ENCODE measurements around the gene CAPRIN1. TPM values are rescaled to one million over a fixed set of nuclear protein-coding genes. Genes with fewer than 3 reads are reported as not detected.
"Not testable (repeated sequence)": the region's sequence is repeated elsewhere in the genome, so short reads cannot be mapped to it uniquely, and the experiment has no call there.

Gene CAPRIN1
- total RNA-seq, 1 donor from 2014 or later: 318 TPM

DNA sequence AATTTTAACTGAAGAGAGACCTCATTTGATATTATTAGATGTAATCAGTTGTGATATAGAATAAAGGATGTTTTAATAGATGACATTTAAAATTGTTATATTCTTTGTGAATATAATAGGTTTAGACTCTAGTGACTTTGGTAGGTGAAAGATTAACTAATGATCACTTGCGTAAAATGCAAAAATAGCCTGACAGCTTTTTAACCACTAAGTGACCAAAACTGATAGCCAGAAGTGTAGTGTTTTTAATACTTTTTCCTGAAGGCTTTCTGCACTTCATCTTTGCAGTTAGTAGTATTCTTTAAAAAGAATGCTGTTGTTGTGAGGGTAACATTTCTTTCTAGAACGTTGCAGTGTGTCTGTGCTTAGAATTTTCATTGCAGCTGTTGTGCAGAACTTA lies 5.1 kb downstream of the CAPRIN1 start:
- Mint-ChIP-seq H3K9me3 (no peaks in the 10 kb centered on the region), H3K27ac (no peak overlapping the region), H3K36me3 (ENCODE audit: low read depth) (peaks cover 39% of the 10 kb centered on the region), H3K4me1 (peaks cover 30% of the 10 kb centered on the region), H3K4me3 (no peak overlapping the region), H3K27me3 (no peaks in the 10 kb centered on the region)
- no peak for DNase-seq
- intact Hi-C loops (cut with micrococcal nuclease): no loop called here

DNA sequence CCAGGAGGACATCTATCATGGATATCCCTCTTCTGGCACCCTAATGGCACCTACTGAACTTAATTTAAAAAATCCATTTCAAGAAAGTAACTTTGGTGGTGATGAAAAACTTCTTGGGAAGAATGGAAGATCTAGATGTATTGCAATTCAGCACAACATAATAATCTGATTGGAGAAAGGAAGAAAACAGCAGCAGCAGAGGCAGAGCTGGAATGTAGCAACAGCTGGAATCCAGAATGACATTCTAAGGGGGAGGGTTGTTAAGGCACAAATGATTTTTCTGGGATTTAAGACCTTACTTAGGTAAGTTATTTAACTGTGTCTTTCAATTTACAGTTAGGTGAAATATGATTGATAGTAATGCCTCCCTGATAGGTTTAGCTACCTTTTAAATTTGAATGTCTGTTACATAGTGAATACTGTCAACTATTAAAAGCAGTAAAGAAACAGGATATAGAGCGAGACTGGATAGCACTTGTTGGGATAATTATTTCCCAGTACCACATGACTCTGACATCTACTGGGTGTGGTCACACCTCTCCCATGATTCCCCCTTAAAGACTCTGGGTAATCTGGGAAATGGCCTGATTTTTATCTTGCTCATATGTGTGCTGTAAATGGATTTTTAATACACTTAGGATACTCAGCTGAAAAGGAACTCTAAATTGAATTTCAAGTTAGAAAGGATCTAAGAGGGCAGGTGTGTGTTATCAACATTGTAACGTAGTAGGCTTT lies 11.7 kb downstream of the CAPRIN1 start:
- Mint-ChIP-seq H3K36me3 (ENCODE audit: low read depth) (peaks cover 46% of the 10 kb centered on the region), H3K27ac (peak overlapping the region; percentile 51)

DNA sequence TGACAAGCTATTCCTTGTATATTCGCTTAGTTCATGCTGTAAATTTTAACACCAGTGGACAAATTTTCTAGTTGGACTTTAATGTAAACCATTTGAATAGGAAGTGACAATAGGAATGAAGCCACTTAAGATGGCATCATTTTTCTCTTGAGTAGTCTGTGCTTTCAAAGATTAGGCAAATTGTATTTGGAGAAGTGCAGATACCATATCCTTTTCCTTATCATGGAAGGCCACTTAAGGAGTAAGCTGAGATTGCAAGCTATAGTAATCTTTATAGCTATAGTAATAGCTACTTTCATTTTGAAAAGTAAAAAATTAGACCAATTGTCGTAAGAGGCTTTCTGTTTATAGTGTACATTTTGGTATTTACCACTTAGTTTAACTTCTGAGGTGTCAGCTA lies 12.8 kb downstream of the CAPRIN1 start:
- Mint-ChIP-seq H3K27me3 (no peaks in the 10 kb centered on the region), H3K4me1 (peaks cover 40% of the 10 kb centered on the region), H3K4me3 (no peak overlapping the region), H3K9me3 (no peaks in the 10 kb centered on the region), H3K27ac (peak overlapping the region; percentile 25), H3K36me3 (ENCODE audit: low read depth) (peaks cover 43% of the 10 kb centered on the region)
- intact Hi-C loops (cut with micrococcal nuclease): no loop called here
- no peak for DNase-seq

More for the DNA sequence above, 11.7 kb downstream of the CAPRIN1 start:
- H3K9me3 Mint-ChIP-seq: no peaks in the 10 kb centered on the region
- no peak overlapping the region for H3K4me3 Mint-ChIP-seq
- no peaks in the 10 kb centered on the region for H3K27me3 Mint-ChIP-seq
- DNase-seq: no peak
- intact Hi-C loops (cut with micrococcal nuclease): no loop called here
- peaks cover 47% of the 10 kb centered on the region for H3K4me1 Mint-ChIP-seq

DNA sequence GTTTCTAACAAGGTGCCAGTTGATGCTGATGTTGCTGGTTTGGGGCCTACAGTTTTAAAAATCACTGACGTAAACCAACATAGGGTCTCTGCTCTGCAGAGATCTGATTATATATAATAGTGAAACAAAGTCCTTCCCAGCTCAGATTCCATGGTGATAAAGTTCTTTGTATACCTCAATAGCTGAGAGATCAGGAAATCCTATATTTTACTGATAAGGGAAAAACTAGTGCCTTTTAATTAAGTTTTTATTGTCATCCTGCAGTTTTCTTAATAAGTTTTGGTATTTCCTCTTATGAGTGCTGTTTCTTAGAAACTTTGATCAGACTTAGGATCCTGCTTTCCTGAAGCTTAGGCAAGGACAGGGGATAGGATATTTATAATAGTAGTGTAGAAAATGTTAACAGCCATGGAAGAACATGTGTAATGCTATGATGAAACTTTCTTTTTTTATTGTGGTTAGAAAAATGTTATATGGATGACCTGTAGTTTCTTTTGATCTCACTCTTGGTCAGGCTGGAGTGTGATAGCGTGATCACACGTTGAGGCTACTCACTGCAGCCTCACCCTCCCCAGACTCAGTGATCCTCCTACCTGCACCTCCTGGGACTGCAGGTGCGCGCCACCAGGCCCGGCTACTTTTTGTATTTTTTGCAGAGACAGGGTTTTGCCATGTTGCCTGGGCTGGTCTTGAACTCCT lies 14.1 kb downstream of the CAPRIN1 start:
- peaks cover 38% of the 10 kb centered on the region for H3K36me3 Mint-ChIP-seq (ENCODE audit: low read depth)
- intact Hi-C loops (cut with micrococcal nuclease): no loop called here
- H3K4me1 Mint-ChIP-seq: peaks cover 39% of the 10 kb centered on the region
- H3K27ac Mint-ChIP-seq: no peak overlapping the region
- no peak for DNase-seq
- H3K4me3 Mint-ChIP-seq: no peak overlapping the region
- H3K27me3 Mint-ChIP-seq: no peaks in the 10 kb centered on the region
- no peaks in the 10 kb centered on the region for H3K9me3 Mint-ChIP-seq

DNA sequence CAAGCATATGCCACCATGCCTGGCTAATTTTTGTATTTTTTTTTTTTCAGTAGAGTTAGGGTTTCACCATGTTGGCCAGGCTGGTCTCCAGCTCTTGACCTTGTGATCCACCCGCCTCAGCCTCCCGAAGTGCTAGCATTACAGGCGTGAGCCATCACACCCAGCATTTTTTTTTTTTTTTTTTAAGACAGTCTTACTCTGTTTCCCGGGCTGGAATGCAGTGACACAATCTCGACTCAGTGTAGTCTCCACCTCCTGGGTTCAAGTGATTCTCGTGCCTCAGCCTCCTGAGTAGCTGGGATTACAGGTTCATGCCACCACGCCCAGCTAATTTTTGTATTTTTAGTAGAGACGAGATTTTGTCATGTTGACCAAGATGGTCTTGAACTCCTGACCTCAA lies 15.2 kb downstream of the CAPRIN1 start:
- DNase-seq; H3K9me3 Mint-ChIP-seq; H3K27me3 Mint-ChIP-seq; intact Hi-C loops (cut with micrococcal nuclease); H3K4me3 Mint-ChIP-seq; H3K27ac Mint-ChIP-seq: not testable (repeated sequence)
- Mint-ChIP-seq H3K36me3 (ENCODE audit: low read depth) (peaks cover 47% of the 10 kb centered on the region), H3K4me1 (peaks cover 45% of the 10 kb centered on the region)

DNA sequence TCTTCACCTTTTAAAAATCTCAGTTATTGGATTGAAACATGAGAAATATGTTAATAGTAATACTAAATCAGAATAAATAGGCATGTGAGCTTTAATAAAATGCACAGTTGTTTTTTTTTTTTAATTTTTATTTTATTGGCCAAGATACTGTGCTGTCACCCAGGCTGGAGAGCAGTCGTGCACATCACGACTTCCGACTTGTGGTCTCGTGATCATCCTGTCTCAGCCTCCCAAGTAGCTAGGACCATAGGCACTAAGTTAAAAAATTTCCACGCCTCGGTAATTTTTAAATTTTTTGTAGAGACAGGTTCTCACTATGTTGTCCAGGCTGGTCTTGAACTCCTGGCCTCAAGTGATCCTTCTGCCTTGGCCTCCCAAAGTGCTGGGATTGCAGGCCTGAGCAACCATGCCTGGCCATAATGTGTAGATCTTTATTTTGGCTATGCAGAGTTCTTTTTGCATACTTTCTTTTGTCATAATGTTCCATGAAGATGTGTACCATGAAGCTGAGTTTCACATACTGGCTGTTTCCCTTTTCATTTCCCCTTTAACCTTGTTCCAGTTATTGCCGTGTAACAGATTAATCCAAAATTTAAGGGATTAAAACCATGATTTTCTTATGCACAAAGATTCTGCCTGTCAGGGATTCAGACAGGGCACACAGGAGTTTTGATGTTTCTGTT lies 16.0 kb downstream of the CAPRIN1 start:
- Mint-ChIP-seq H3K4me3 (no peak overlapping the region), H3K4me1 (peaks cover 43% of the 10 kb centered on the region), H3K27me3 (no peaks in the 10 kb centered on the region), H3K9me3 (no peaks in the 10 kb centered on the region), H3K36me3 (ENCODE audit: low read depth) (peaks cover 47% of the 10 kb centered on the region), H3K27ac (no peak overlapping the region)
- DNase-seq: no peak
- intact Hi-C loops (cut with micrococcal nuclease): loop anchor here (2.0 kb wide), 1 partner anchor 15 kb away; no protein-coding TSS in a partner anchor

DNA sequence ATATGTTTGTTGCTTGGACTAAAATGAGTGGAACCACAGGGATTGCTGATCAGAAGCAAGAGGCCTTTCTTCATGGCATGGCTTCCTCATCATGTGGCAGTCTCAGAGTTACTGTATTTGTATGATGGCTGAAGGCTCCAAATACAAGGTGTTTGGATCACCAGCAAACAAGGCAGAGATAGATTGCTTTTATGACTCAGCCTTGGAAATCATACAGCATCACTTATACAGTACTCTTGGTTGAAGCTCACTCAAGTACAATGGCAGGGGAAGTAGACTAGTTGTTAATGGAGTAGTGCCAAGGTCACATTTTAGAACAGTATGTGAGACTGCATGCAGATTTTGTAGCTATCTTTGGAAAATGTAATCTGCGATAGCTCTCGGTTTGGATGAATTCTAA lies 16.6 kb downstream of the CAPRIN1 start:
- Mint-ChIP-seq H3K4me1 (peaks cover 42% of the 10 kb centered on the region), H3K27me3 (no peaks in the 10 kb centered on the region), H3K4me3 (no peak overlapping the region), H3K27ac (no peak overlapping the region), H3K36me3 (ENCODE audit: low read depth) (peaks cover 47% of the 10 kb centered on the region), H3K9me3 (no peaks in the 10 kb centered on the region)
- intact Hi-C loops (cut with micrococcal nuclease): loop anchor here (2.0 kb wide), 1 partner anchor 15 kb away; no protein-coding TSS in a partner anchor
- no peak for DNase-seq

DNA sequence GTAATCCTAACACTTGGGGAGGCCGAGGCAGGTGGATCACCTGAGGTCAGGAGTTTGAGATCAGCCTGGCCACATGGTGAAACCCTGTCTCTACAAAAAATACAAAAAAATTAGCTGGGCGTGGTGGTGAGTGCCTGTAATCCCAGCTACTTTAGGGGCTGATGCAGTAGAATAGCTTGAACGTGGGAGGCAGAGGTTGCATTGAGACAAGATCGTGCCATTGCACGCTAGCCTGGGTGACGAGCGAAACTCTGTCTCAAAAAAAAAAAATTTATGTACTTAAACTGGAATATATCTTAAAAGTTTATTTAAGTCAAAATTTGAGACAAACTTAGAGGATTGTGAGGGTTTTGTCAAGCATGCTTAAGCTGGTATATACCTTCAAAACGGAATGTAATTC lies 19.8 kb downstream of the CAPRIN1 start:
- H3K27ac Mint-ChIP-seq; H3K27me3 Mint-ChIP-seq; DNase-seq; H3K4me3 Mint-ChIP-seq; H3K9me3 Mint-ChIP-seq; intact Hi-C loops (cut with micrococcal nuclease): not testable (repeated sequence)
- H3K36me3 Mint-ChIP-seq (ENCODE audit: low read depth): peaks cover 52% of the 10 kb centered on the region
- peaks cover 39% of the 10 kb centered on the region for H3K4me1 Mint-ChIP-seq

DNA sequence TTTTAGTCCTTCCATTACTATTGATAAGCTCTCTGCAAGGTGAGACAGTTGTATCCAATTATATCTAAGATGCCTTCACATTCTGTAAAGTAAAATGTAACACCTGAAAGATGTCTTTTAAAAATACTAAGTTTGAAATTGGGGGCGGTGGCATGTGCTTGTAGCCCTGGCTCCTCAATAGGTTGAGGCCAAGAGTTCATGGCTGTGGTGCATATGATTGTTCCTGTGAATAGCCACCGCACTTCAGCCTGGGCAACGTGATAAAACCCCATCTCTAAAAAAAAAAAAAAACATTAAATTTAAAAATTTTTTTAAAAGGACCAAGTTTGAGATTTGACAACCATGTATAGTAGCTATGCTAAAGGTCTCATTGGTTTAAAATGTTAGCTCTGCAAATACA lies 20.5 kb downstream of the CAPRIN1 start:
- no peak overlapping the region for H3K4me3 Mint-ChIP-seq
- DNase-seq: no peak
- no peaks in the 10 kb centered on the region for H3K27me3 Mint-ChIP-seq
- intact Hi-C loops (cut with micrococcal nuclease): no loop called here
- H3K4me1 Mint-ChIP-seq: peaks cover 37% of the 10 kb centered on the region
- no peak overlapping the region for H3K27ac Mint-ChIP-seq
- H3K36me3 Mint-ChIP-seq (ENCODE audit: low read depth): peaks cover 52% of the 10 kb centered on the region
- no peaks in the 10 kb centered on the region for H3K9me3 Mint-ChIP-seq

DNA sequence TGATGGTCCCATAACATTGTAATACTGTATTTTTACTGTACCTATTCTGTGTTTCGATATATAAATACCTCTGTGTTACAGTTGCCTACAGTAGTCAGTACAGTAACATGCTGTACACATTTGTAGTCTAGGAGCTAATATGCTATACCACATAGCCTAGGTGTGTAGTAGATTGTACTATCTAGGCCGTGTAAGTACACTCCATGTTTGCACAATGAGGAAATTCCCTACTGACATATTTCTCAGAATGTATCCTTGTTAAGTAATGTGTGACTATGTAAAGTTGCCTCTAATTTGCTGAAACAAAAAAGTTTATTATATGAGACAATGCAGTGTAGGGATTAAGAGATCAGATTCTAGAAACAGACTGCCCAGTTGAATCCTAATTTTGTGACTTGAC lies 21.3 kb downstream of the CAPRIN1 start:
- DNase-seq: no peak
- intact Hi-C loops (cut with micrococcal nuclease): no loop called here
- Mint-ChIP-seq H3K36me3 (ENCODE audit: low read depth) (peaks cover 56% of the 10 kb centered on the region), H3K4me3 (no peak overlapping the region), H3K4me1 (peaks cover 33% of the 10 kb centered on the region), H3K27me3 (no peaks in the 10 kb centered on the region), H3K27ac (no peak overlapping the region), H3K9me3 (no peaks in the 10 kb centered on the region)

DNA sequence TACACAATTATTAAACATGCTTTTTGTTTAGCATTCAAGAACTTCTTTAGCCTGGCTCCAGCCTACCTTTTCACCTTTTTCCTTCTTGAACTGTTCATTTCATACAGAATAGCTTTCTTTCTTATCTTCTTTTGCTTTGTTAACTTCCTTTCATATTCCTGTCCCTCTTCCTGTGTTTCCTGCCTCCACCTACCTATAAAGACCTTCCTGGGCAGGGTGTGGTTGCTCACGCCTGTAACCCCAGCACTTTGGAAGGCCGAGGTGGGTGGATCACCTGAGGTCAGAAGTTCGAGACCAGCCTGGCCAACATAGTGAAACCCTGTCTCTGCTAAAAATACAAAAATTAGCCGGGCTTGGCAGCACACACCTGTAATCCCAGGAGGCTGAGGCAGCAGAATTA lies 22.9 kb downstream of the CAPRIN1 start:
- H3K27ac Mint-ChIP-seq: peak overlapping the region; percentile 54
- H3K36me3 Mint-ChIP-seq (ENCODE audit: low read depth): peaks cover 62% of the 10 kb centered on the region
- intact Hi-C loops (cut with micrococcal nuclease): no loop called here

DNA sequence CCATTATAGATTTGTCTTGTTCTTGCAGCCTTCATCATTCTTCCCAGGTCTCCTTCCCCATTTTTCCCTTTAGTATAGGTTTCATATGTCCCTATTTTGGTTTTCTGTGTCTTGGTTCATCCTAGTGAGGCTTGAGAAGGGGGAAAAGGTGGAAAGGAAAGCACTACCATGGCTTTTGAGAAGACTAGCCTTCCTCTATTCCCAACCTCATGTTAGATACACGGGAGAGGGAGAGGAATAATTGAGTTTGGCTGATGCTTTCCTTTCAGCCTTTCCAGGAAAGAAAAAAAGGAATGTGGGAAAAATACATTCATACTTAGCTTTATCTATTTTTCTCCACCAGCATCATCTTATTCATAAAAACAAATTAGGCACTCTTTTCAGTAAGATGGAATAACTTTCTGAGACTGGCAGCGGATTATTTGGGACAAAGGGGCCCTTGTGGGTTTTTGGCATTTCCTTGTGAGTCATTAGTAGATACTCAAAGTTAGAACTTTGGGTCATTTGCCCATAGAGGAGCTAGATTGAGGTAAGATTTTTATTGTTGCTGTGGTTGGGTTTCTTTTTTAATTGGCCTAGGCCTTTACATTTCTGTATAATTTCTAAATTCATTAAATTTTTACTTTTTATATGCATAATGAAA lies 23.8 kb downstream of the CAPRIN1 start:
- no peak for DNase-seq
- peak overlapping the region; percentile 23 for H3K27ac Mint-ChIP-seq
- peaks cover 67% of the 10 kb centered on the region for H3K36me3 Mint-ChIP-seq (ENCODE audit: low read depth)
- H3K4me1 Mint-ChIP-seq: peaks cover 26% of the 10 kb centered on the region
- H3K27me3 Mint-ChIP-seq: no peaks in the 10 kb centered on the region
- intact Hi-C loops (cut with micrococcal nuclease): no loop called here
- no peak overlapping the region for H3K4me3 Mint-ChIP-seq
- H3K9me3 Mint-ChIP-seq: no peaks in the 10 kb centered on the region

More for the DNA sequence above, 22.9 kb downstream of the CAPRIN1 start:
- H3K9me3 Mint-ChIP-seq: no peaks in the 10 kb centered on the region
- H3K4me1 Mint-ChIP-seq: peaks cover 32% of the 10 kb centered on the region
- DNase-seq: no peak
- H3K27me3 Mint-ChIP-seq: no peaks in the 10 kb centered on the region
- H3K4me3 Mint-ChIP-seq: no peak overlapping the region

DNA sequence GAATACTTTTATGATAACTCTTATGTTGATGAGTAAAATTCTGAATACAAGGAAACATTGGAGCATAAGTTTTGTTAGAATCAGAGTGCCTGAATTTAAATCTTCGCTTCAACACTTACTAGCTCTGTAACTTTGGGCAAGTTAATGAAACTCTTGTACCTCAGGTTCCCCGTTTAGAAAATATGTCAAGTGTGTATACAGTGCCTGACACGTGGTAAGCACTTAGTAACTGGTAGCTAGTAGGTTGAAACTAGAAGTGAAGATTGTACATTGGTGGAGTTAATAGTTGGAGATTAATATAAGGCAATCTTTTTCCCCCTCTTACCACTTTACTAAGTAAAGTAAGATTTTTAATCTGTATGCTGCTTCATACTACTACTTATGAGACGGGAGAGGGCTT lies 29.1 kb downstream of the CAPRIN1 start:
- H3K36me3 Mint-ChIP-seq (ENCODE audit: low read depth): peaks cover 72% of the 10 kb centered on the region
- no peak overlapping the region for H3K4me3 Mint-ChIP-seq
- intact Hi-C loops (cut with micrococcal nuclease): no loop called here
- H3K4me1 Mint-ChIP-seq: peaks cover 12% of the 10 kb centered on the region
- no peak for DNase-seq
- H3K27me3 Mint-ChIP-seq: no peaks in the 10 kb centered on the region
- no peaks in the 10 kb centered on the region for H3K9me3 Mint-ChIP-seq
- peak overlapping the region; percentile 65 for H3K27ac Mint-ChIP-seq

DNA sequence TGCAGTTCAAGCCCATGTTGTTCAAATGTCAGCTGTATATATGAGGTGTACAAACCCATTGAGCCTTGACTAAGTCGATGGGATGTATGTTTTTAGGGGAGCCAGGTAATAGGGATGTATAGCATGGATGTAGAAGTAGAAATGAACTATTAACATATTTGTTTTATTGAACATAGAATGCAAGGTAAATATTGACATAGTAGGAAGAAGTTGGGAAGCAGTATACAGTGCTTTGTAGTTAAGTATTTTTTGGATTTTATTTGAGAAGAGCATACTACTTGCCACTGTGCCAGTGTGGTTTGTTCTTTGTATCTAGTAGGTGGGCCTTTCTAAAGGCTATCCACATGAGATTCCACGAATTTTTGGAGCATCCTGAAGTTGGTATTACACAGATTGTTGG lies 33.1 kb downstream of the CAPRIN1 start:
- intact Hi-C loops (cut with micrococcal nuclease): no loop called here
- no peaks in the 10 kb centered on the region for H3K9me3 Mint-ChIP-seq
- H3K36me3 Mint-ChIP-seq (ENCODE audit: low read depth): peaks cover 69% of the 10 kb centered on the region

More for the DNA sequence above, 33.1 kb downstream of the CAPRIN1 start:
- Mint-ChIP-seq H3K4me3 (no peak overlapping the region), H3K4me1 (peaks cover 14% of the 10 kb centered on the region), H3K27ac (no peak overlapping the region), H3K27me3 (no peaks in the 10 kb centered on the region)
- no peak for DNase-seq

Data from activated CD4-positive, alpha-beta T cell treated with anti-CD3 and anti-CD28 coated beads, Interleukin-2, amount 10 ng/mL, durations not matched to agents 24 days and 14 days (primary cell).